Suprapubic skin (tissue), 4 donors: Measurements from ENCODE around the gene UQCRHL.

Experiments
- CTCF ChIP-seq, 2 donors: fragments of 200-600 bp in 1 of 2; fragments of 450-650 bp in 1 of 2; sonication (generic) in 1 of 2; IDR thresholded peaks; one replicate each; pipeline ENCODE4 v1.5.1; 2016 to 2019; ENCODE audit warnings: antibody characterized with exemption in 2 of 2, mild to moderate bottlenecking in 1 of 2, moderate library complexity in 1 of 2
- EP300 ChIP-seq: sonication (generic); formaldehyde crosslinking; IDR thresholded peaks from one replicate; pipeline ENCODE4 v1.6.1; 2017; ENCODE audit warnings: antibody characterized with exemption
- POLR2A ChIP-seq, 2 donors: fragments of 450-650 bp; IDR thresholded peaks; one replicate each; pipeline ENCODE4 v1.6.1; 2017; ENCODE audit warnings: antibody characterized with exemption in 2 of 2, mild to moderate bottlenecking in 2 of 2, moderate library complexity in 2 of 2
- POLR2AphosphoS5 ChIP-seq, 3 donors: sonication (generic); formaldehyde crosslinking; IDR thresholded peaks; one replicate each; pipeline ENCODE4 v1.6.1; 2017; ENCODE audit warnings: antibody characterized with exemption in 3 of 3

- peak in 2 of 3 donors; percentile 41 to 49 for TF ChIP-seq POLR2AphosphoS5 (IDR thresholded peaks at IDR 0.05)
- TF ChIP-seq CTCF (IDR thresholded peaks at IDR 0.05) = no peak
- peak; percentile 14 for TF ChIP-seq EP300
- no peak for TF ChIP-seq POLR2A (IDR thresholded peaks at IDR 0.05)
These were observed 8.2 kb downstream of the UQCRHL start for GRCh38 chr1:15799004-15799867.
